ENCODE measurements around the gene ZNF157.

ZNF157 gene

GRCh38 chrX:47447607-47448006 lies 77.2 kb downstream of the ZNF157 start:
- no peak for DNase-seq (ENCODE audit: low spot score)

- no peak for DNase-seq (ENCODE audit: low spot score)
These were observed 77.9 kb downstream of the ZNF157 start for GRCh38 chrX:47448165-47448806.

- no peak for DNase-seq (ENCODE audit: low spot score)
These were observed 81.7 kb downstream of the ZNF157 start for GRCh38 chrX:47452112-47452511.

GRCh38 chrX:47456080-47456479 lies 85.7 kb downstream of the ZNF157 start:
- DNase-seq (ENCODE audit: low spot score), result no peak

GRCh38 chrX:47458528-47458927 lies 88.2 kb downstream of the ZNF157 start:
- DNase-seq (ENCODE audit: low spot score), result no peak

GRCh38 chrX:47460561-47460960 lies 90.2 kb downstream of the ZNF157 start:
- no peak for DNase-seq (ENCODE audit: low spot score)
